Measurements from ENCODE around the gene RAVER2.

RAVER2 gene

GRCh38 chr1:64743954-64744491 lies 852 bp upstream of the RAVER2 start:
- Histone ChIP-seq H4K8ac (ENCODE audit: low read depth, low read length) (no peak overlapping the region), H3K9ac (ENCODE audit: low read length) (peak overlapping the region; percentile 45), H3K4ac (ENCODE audit: low read depth, low read length) (no peak overlapping the region), H3K4me1 (ENCODE audit: control insufficient read depth, low read depth, low read length) (no peaks in the 10 kb centered on the region), H3K18ac (ENCODE audit: low read length) (no peak overlapping the region), H2BK120ac (ENCODE audit: low read depth, low read length) (no peak overlapping the region), H3K79me2 (ENCODE audit: control insufficient read depth, insufficient read depth, low read length) (peaks cover 2% of the 10 kb centered on the region), H3K79me1 (ENCODE audit: low read length) (peaks cover 4% of the 10 kb centered on the region), H3K27ac (ENCODE audit: low read depth, low read length) (no peak overlapping the region), H3K23ac (ENCODE audit: low read length) (no peak overlapping the region), H3K4me3 (ENCODE audit: low read length) (no peak overlapping the region), H4K5ac (ENCODE audit: low read length) (no peak overlapping the region), H3K36me3 (ENCODE audit: control insufficient read depth, insufficient read depth, low read length) (no peaks in the 10 kb centered on the region), H2AK5ac (ENCODE audit: low read length) (no peak overlapping the region), H2BK5ac (ENCODE audit: low read length) (no peak overlapping the region), H3K56ac (ENCODE audit: low read length) (no peak overlapping the region), H2BK15ac (replicated peaks; ENCODE audit: low read depth) (no peak overlapping the region), H3K4me2 (ENCODE audit: low read length) (peak overlapping the region; percentile 43), H3K27me3 (ENCODE audit: insufficient read depth, low read length, poor library complexity) (no peaks in the 10 kb centered on the region)
- DNase-seq: no peak
- WGBS (ENCODE audit: extremely low coverage, insufficient coverage, low lambda C conversion rate): no CpG with 5 or more reads among the region's 4 CpGs

- H3K79me2 ChIP-seq (ENCODE audit: control insufficient read depth, insufficient read depth, low read length): peaks cover 2% of the 10 kb centered on the region
- no peaks in the 10 kb centered on the region for H3K36me3 ChIP-seq (ENCODE audit: control insufficient read depth, insufficient read depth, low read length)
- H3K9ac ChIP-seq (ENCODE audit: low read length): peak overlapping the region; percentile 92
- H3K4me1 ChIP-seq (ENCODE audit: control insufficient read depth, low read depth, low read length): no peaks in the 10 kb centered on the region
- H3K4ac ChIP-seq (ENCODE audit: low read depth, low read length): peak overlapping the region; percentile 5
- H3K18ac ChIP-seq (ENCODE audit: low read length): peak overlapping the region; percentile 96
- no peaks in the 10 kb centered on the region for H3K27me3 ChIP-seq (ENCODE audit: insufficient read depth, low read length, poor library complexity)
- H3K4me3 ChIP-seq (ENCODE audit: low read length): peak overlapping the region; percentile 84
- no peak overlapping the region for H2BK15ac ChIP-seq (replicated peaks; ENCODE audit: low read depth)
- H4K5ac ChIP-seq (ENCODE audit: low read length): no peak overlapping the region
- peak overlapping the region; percentile 97 for H3K4me2 ChIP-seq (ENCODE audit: low read length)
- peak; percentile 50 for DNase-seq
- H4K8ac ChIP-seq (ENCODE audit: low read depth, low read length): no peak overlapping the region
- H3K23ac ChIP-seq (ENCODE audit: low read length): peak overlapping the region; percentile 68
- H3K27ac ChIP-seq (ENCODE audit: low read depth, low read length): peak overlapping the region; percentile 57
- peaks cover 4% of the 10 kb centered on the region for H3K79me1 ChIP-seq (ENCODE audit: low read length)
- no peak overlapping the region for H2BK5ac ChIP-seq (ENCODE audit: low read length)
- WGBS (ENCODE audit: extremely low coverage, insufficient coverage, low lambda C conversion rate): no CpG with 5 or more reads among the region's 67 CpGs
- peak overlapping the region; percentile 93 for H3K56ac ChIP-seq (ENCODE audit: low read length)
- no peak overlapping the region for H2AK5ac ChIP-seq (ENCODE audit: low read length)
- no peak overlapping the region for H2BK120ac ChIP-seq (ENCODE audit: low read depth, low read length)
These were observed 508 bp downstream of the RAVER2 start for GRCh38 chr1:64745181-64745985.

- H3K79me2 ChIP-seq (ENCODE audit: control insufficient read depth, insufficient read depth, low read length): peaks cover 2% of the 10 kb centered on the region
These were observed 1.4 kb downstream of the RAVER2 start for GRCh38 chr1:64745986-64746940.

GRCh38 chr1:64748222-64748621 lies 3.3 kb downstream of the RAVER2 start:
- Histone ChIP-seq H2BK5ac (ENCODE audit: low read length) (no peak overlapping the region), H3K9ac (ENCODE audit: low read length) (peak overlapping the region; percentile 24), H3K79me2 (ENCODE audit: control insufficient read depth, insufficient read depth, low read length) (peaks cover 4% of the 10 kb centered on the region), H3K4me1 (ENCODE audit: control insufficient read depth, low read depth, low read length) (no peaks in the 10 kb centered on the region), H4K5ac (ENCODE audit: low read length) (no peak overlapping the region), H3K27ac (ENCODE audit: low read depth, low read length) (no peak overlapping the region), H3K56ac (ENCODE audit: low read length) (no peak overlapping the region), H4K8ac (ENCODE audit: low read depth, low read length) (peak overlapping the region; percentile 39), H3K27me3 (ENCODE audit: insufficient read depth, low read length, poor library complexity) (no peaks in the 10 kb centered on the region), H3K23ac (ENCODE audit: low read length) (no peak overlapping the region), H3K36me3 (ENCODE audit: control insufficient read depth, insufficient read depth, low read length) (no peaks in the 10 kb centered on the region), H2BK120ac (ENCODE audit: low read depth, low read length) (no peak overlapping the region), H3K4ac (ENCODE audit: low read depth, low read length) (peak overlapping the region; percentile 43), H2BK15ac (replicated peaks; ENCODE audit: low read depth) (no peak overlapping the region), H3K18ac (ENCODE audit: low read length) (peak overlapping the region; percentile 23), H3K4me2 (ENCODE audit: low read length) (no peak overlapping the region), H2AK5ac (ENCODE audit: low read length) (no peak overlapping the region), H3K79me1 (ENCODE audit: low read length) (peaks cover 11% of the 10 kb centered on the region), H3K4me3 (ENCODE audit: low read length) (no peak overlapping the region)
- no peak for DNase-seq
- WGBS (ENCODE audit: extremely low coverage, insufficient coverage, low lambda C conversion rate): no CpG with 5 or more reads among the region's 3 CpGs

More at GRCh38 chr1:64745986-64746940, 1.4 kb downstream of the RAVER2 start:
- H2AK5ac ChIP-seq (ENCODE audit: low read length): no peak overlapping the region
- H3K79me1 ChIP-seq (ENCODE audit: low read length): peaks cover 4% of the 10 kb centered on the region
- H4K5ac ChIP-seq (ENCODE audit: low read length): no peak overlapping the region
- peak overlapping the region; percentile 84 for H3K4me3 ChIP-seq (ENCODE audit: low read length)
- no CpG with 5 or more reads among the region's 8 CpGs for whole genome bisulfite sequencing (ENCODE audit: extremely low coverage, insufficient coverage, low lambda C conversion rate)
- H3K4me1 ChIP-seq (ENCODE audit: control insufficient read depth, low read depth, low read length): no peaks in the 10 kb centered on the region
- peak overlapping the region; percentile 68 for H3K23ac ChIP-seq (ENCODE audit: low read length)
- no peak overlapping the region for H2BK15ac ChIP-seq (replicated peaks; ENCODE audit: low read depth)
- H3K4me2 ChIP-seq (ENCODE audit: low read length): peak overlapping the region; percentile 97
- no peak overlapping the region for H2BK120ac ChIP-seq (ENCODE audit: low read depth, low read length)
- no peak for DNase-seq
- H2BK5ac ChIP-seq (ENCODE audit: low read length): no peak overlapping the region
- H3K27me3 ChIP-seq (ENCODE audit: insufficient read depth, low read length, poor library complexity): no peaks in the 10 kb centered on the region
- no peak overlapping the region for H3K4ac ChIP-seq (ENCODE audit: low read depth, low read length)
- peak overlapping the region; percentile 92 for H3K9ac ChIP-seq (ENCODE audit: low read length)
- no peak overlapping the region for H4K8ac ChIP-seq (ENCODE audit: low read depth, low read length)
- H3K36me3 ChIP-seq (ENCODE audit: control insufficient read depth, insufficient read depth, low read length): no peaks in the 10 kb centered on the region
- H3K18ac ChIP-seq (ENCODE audit: low read length): no peak overlapping the region
- no peak overlapping the region for H3K27ac ChIP-seq (ENCODE audit: low read depth, low read length)
- H3K56ac ChIP-seq (ENCODE audit: low read length): peak overlapping the region; percentile 93

GRCh38 chr1:64748706-64749105 lies 3.8 kb downstream of the RAVER2 start:
- Histone ChIP-seq H3K27ac (ENCODE audit: low read depth, low read length) (no peak overlapping the region), H3K56ac (ENCODE audit: low read length) (no peak overlapping the region), H3K18ac (ENCODE audit: low read length) (no peak overlapping the region), H2AK5ac (ENCODE audit: low read length) (no peak overlapping the region), H2BK15ac (replicated peaks; ENCODE audit: low read depth) (no peak overlapping the region), H3K27me3 (ENCODE audit: insufficient read depth, low read length, poor library complexity) (no peaks in the 10 kb centered on the region), H3K23ac (ENCODE audit: low read length) (no peak overlapping the region), H2BK120ac (ENCODE audit: low read depth, low read length) (no peak overlapping the region), H3K79me1 (ENCODE audit: low read length) (peaks cover 11% of the 10 kb centered on the region), H4K5ac (ENCODE audit: low read length) (no peak overlapping the region), H2BK5ac (ENCODE audit: low read length) (no peak overlapping the region), H3K9ac (ENCODE audit: low read length) (no peak overlapping the region), H3K79me2 (ENCODE audit: control insufficient read depth, insufficient read depth, low read length) (peaks cover 4% of the 10 kb centered on the region), H3K4ac (ENCODE audit: low read depth, low read length) (no peak overlapping the region), H3K4me2 (ENCODE audit: low read length) (no peak overlapping the region), H3K4me3 (ENCODE audit: low read length) (no peak overlapping the region), H3K4me1 (ENCODE audit: control insufficient read depth, low read depth, low read length) (no peaks in the 10 kb centered on the region), H3K36me3 (ENCODE audit: control insufficient read depth, insufficient read depth, low read length) (no peaks in the 10 kb centered on the region), H4K8ac (ENCODE audit: low read depth, low read length) (no peak overlapping the region)
- no CpG with 5 or more reads among the region's 5 CpGs for WGBS (ENCODE audit: extremely low coverage, insufficient coverage, low lambda C conversion rate)
- DNase-seq: no peak

Data from mesendoderm (in vitro differentiated cells).